ENCODE results near the gene TMPRSS15. TPM values are rescaled to one million over a fixed set of nuclear protein-coding genes. Genes with fewer than 3 reads are reported as not detected.

TMPRSS15 gene
- polyA plus RNA-seq, 1 donor: 0.50 TPM

- peak; percentile 18 for DNase-seq
Observed at GRCh38 chr21:18244671-18245463, 158.7 kb downstream of the TMPRSS15 start, which contains the start of gene CHODL. Gene CHODL (plus strand): TSS chr21:18244833. CDS start chr21:18245224, 391 bp downstream.

- DNase-seq: no peak
Observed at GRCh38 chr21:18235545-18235944, 168.0 kb downstream of the TMPRSS15 start.

GRCh38 chr21:18228060-18228739, 175.4 kb downstream of the TMPRSS15 start:
- DNase-seq: no peak

GRCh38 chr21:18222346-18222745, 181.2 kb downstream of the TMPRSS15 start:
- no peak for DNase-seq

DNA sequence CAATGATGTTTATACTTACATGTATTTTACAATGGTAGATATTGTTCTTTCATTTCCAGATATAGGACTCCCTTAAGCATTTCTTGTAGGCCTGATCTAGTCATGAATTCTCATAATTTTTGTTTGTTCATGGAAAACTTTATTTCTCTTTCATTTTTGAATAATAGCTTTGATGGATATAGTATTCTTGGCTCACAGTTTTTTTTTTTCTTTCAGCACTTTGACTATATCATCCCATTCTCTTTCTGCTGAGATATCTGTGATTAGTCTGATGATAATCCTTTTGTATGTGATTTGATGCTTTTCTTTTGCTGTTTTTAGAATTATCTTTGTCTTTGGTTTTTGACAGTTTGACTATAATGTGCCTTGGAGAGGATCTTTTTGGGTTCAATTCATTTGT, 183.1 kb downstream of the TMPRSS15 start:
- no peak for DNase-seq

Other genes with a start within 250 kb of the TMPRSS15 start
- 51.1 TPM for gene CHODL, start 159.0 kb downstream of the TMPRSS15 start, polyA plus RNA-seq (ENCODE audit: insufficient read length)

All from left kidney (tissue), 2 donors.